ENCODE data around the gene RNASE7. TPM values are rescaled to one million over a fixed set of nuclear protein-coding genes. Genes with fewer than 3 reads are reported as not detected.
A peak's percentile ranks its signal among the peaks of the same experiment; 100 is the strongest.

The RNASE7 gene
- polyA plus RNA-seq, 1 of the 3 experiments (the other 2 are of a cell fraction), result not detected

- no peak overlapping the region for H2AFZ ChIP-seq (ENCODE audit: low read depth)
- CTCF ChIA-PET, result interaction anchor here (0.8 to 7.0 kb wide), 4 partner anchors 26 to 50 kb away, joined by 3 to 248 read pairs (median 9); partner anchors contain the start of gene NDRG2
- 82% methylated on average over 7 of the region's 8 CpGs for WGBS (ENCODE audit: low lambda C conversion rate)
Observed at GRCh38 chr14:21042918-21043317, 756 bp downstream of the RNASE7 start.

GRCh38 chr14:21043387-21043973, 1.3 kb downstream of the RNASE7 start:
- TF ChIP-seq USF1 (IDR thresholded peaks at IDR 0.05; ENCODE audit: borderline replicate concordance, low read depth) (no peak), FOSL2 (IDR thresholded peaks at IDR 0.05; ENCODE audit: borderline replicate concordance, low read depth) (no peak), ZBTB33 (IDR thresholded peaks at IDR 0.05; ENCODE audit: borderline replicate concordance, low read depth) (no peak), CTCF (IDR thresholded peaks at IDR 0.05) (no peak), RCOR1 (IDR thresholded peaks at IDR 0.05; ENCODE audit: low read length) (no peak), MEF2A (IDR thresholded peaks at IDR 0.05; ENCODE audit: borderline replicate concordance, low read depth) (no peak), YY1 (IDR thresholded peaks at IDR 0.05; ENCODE audit: low read depth) (no peak), GABPA (IDR thresholded peaks at IDR 0.05; ENCODE audit: low read depth) (no peak), SIN3A (IDR thresholded peaks at IDR 0.05; ENCODE audit: borderline replicate concordance, low read depth, low read length) (no peak), TEAD4 (IDR thresholded peaks at IDR 0.05; ENCODE audit: borderline replicate concordance, insufficient read depth) (no peak), TCF12 (IDR thresholded peaks at IDR 0.05) (no peak), MAX (IDR thresholded peaks at IDR 0.05; ENCODE audit: low read depth) (no peak), POLR2AphosphoS5 (IDR thresholded peaks at IDR 0.05; ENCODE audit: low read depth, low read length) (no peak), ELF1 (IDR thresholded peaks at IDR 0.05) (no peak), RAD21 (IDR thresholded peaks at IDR 0.05; ENCODE audit: low read length) (no peak), SMC3 (IDR thresholded peaks at IDR 0.05; ENCODE audit: low read depth, low read length) (no peak), JUND (IDR thresholded peaks at IDR 0.05) (no peak), EP300 (IDR thresholded peaks at IDR 0.05; ENCODE audit: borderline replicate concordance in 1 of 2, low read depth in 1 of 2, low read length in 1 of 2) (no peak), RXRA (IDR thresholded peaks at IDR 0.05; ENCODE audit: borderline replicate concordance, low read depth) (no peak), TAF1 (IDR thresholded peaks at IDR 0.05; ENCODE audit: borderline replicate concordance, low read depth, low read length) (no peak)
- Histone ChIP-seq H4K20me1 (ENCODE audit: insufficient read depth) (no peaks in the 10 kb centered on the region), H3K4me3 (ENCODE audit: low read depth in 2 of 2, low read length in 1 of 2) (no peak overlapping the region), H3K9me3 (no peaks in the 10 kb centered on the region), H3K9ac (no peak overlapping the region), H3K4me1 (ENCODE audit: control insufficient read depth in 1 of 2, insufficient read depth in 2 of 2, low read depth in 1 of 2, low read length in 1 of 2) (peaks cover 13 to 20% of the 10 kb centered on the region in 2 experiments; a peak in 3 of 4 replicates), H3K27me3 (ENCODE audit: insufficient read depth) (no peaks in the 10 kb centered on the region), H3K27ac (ENCODE audit: low read depth in 2 of 2, low read length in 1 of 2) (no peak overlapping the region), H3F3A (replicated peaks; ENCODE audit: insufficient read depth) (no peaks in the 10 kb centered on the region), H3K36me3 (replicated peaks in 1 of 2; ENCODE audit: control insufficient read depth in 1 of 2, insufficient read depth in 2 of 2, low read length in 1 of 2) (no peaks in the 10 kb centered on the region), H3K9me2 (no peaks in the 10 kb centered on the region), H2AFZ (ENCODE audit: low read depth) (no peak overlapping the region), H3K79me2 (ENCODE audit: insufficient read depth) (no peaks in the 10 kb centered on the region), H3K4me2 (no peak overlapping the region)
- POLR2A ChIA-PET, result interaction anchor here (1.8 kb wide), 1 partner anchor 28 kb away, joined by 6 read pairs; no protein-coding TSS in a partner anchor
- 89% methylated on average over 2 of the region's 2 CpGs for WGBS (ENCODE audit: low lambda C conversion rate)
- CTCF ChIA-PET, result interaction anchor here (0.8 to 7.0 kb wide), 7 partner anchors 25 to 72 kb away, joined by 3 to 248 read pairs (median 5); partner anchors contain the start of gene NDRG2
- no peak for DNase-seq

More at GRCh38 chr14:21042918-21043317, 756 bp downstream of the RNASE7 start:
- Histone ChIP-seq H3K27ac (ENCODE audit: low read depth in 2 of 2, low read length in 1 of 2) (no peak overlapping the region), H4K20me1 (ENCODE audit: insufficient read depth) (no peaks in the 10 kb centered on the region), H3K9ac (no peak overlapping the region), H3K9me3 (no peaks in the 10 kb centered on the region), H3K9me2 (no peaks in the 10 kb centered on the region), H3K79me2 (ENCODE audit: insufficient read depth) (no peaks in the 10 kb centered on the region), H3K4me2 (no peak overlapping the region), H3K4me3 (ENCODE audit: low read depth in 2 of 2, low read length in 1 of 2) (no peak overlapping the region), H3K27me3 (ENCODE audit: insufficient read depth) (no peaks in the 10 kb centered on the region), H3F3A (replicated peaks; ENCODE audit: insufficient read depth) (no peaks in the 10 kb centered on the region), H3K36me3 (replicated peaks in 1 of 2; ENCODE audit: control insufficient read depth in 1 of 2, insufficient read depth in 2 of 2, low read length in 1 of 2) (no peaks in the 10 kb centered on the region), H3K4me1 (ENCODE audit: control insufficient read depth in 1 of 2, insufficient read depth in 2 of 2, low read depth in 1 of 2, low read length in 1 of 2) (peaks cover 13 to 20% of the 10 kb centered on the region in 2 experiments; a peak in 3 of 4 replicates)
- no peak for DNase-seq
- no peak for TF ChIP-seq MXI1 (IDR thresholded peaks at IDR 0.05; ENCODE audit: low read depth, low read length)
- TF ChIP-seq MAX (IDR thresholded peaks at IDR 0.05; ENCODE audit: low read depth), result peak; percentile 29; the same call in 1 of the 2 replicates
- POLR2A ChIA-PET, result interaction anchor here (1.8 kb wide), 1 partner anchor 28 kb away, joined by 6 read pairs; no protein-coding TSS in a partner anchor
